ENCODE data around the gene EPHA6.
"Not testable (repeated sequence)": the region's sequence is repeated elsewhere in the genome, so short reads cannot be mapped to it uniquely, and the experiment has no call there.

Gene EPHA6

GRCh38 chr3:97488741-97489140 is 674.3 kb downstream of the EPHA6 start:
- H3K4me3 ChIP-seq (ENCODE audit: low read depth, low read length) = no peak overlapping the region
- in situ Hi-C loops (cut with HindIII; ENCODE audit: low sequenced_read_pairs) = no loop called here
- TF ChIP-seq CTCF (IDR thresholded peaks at IDR 0.05; ENCODE audit: low read depth, low read length) = no peak
- DNase-seq (ENCODE audit: low read depth, low spot score) = no peak

- no peak overlapping the region for H3K4me3 ChIP-seq (ENCODE audit: low read depth, low read length)
- in situ Hi-C loops (cut with HindIII; ENCODE audit: low sequenced_read_pairs) = no loop called here
- DNase-seq (ENCODE audit: low read depth, low spot score) = no peak
- TF ChIP-seq CTCF (IDR thresholded peaks at IDR 0.05; ENCODE audit: low read depth, low read length) = no peak
These were observed 681.5 kb downstream of the EPHA6 start for GRCh38 chr3:97495896-97496295.

GRCh38 chr3:97497138-97497537 is 682.7 kb downstream of the EPHA6 start:
- in situ Hi-C loops (cut with HindIII; ENCODE audit: low sequenced_read_pairs) = no loop called here
- TF ChIP-seq CTCF (IDR thresholded peaks at IDR 0.05; ENCODE audit: low read depth, low read length) = no peak
- no peak for DNase-seq (ENCODE audit: low read depth, low spot score)
- no peak overlapping the region for H3K4me3 ChIP-seq (ENCODE audit: low read depth, low read length)

- DNase-seq (ENCODE audit: low read depth, low spot score) = no peak
- TF ChIP-seq CTCF (IDR thresholded peaks at IDR 0.05; ENCODE audit: low read depth, low read length) = no peak
- no peak overlapping the region for H3K4me3 ChIP-seq (ENCODE audit: low read depth, low read length)
- in situ Hi-C loops (cut with HindIII; ENCODE audit: low sequenced_read_pairs) = no loop called here
These were observed 690.1 kb downstream of the EPHA6 start for GRCh38 chr3:97504463-97504862.

GRCh38 chr3:97510795-97511194 is 696.4 kb downstream of the EPHA6 start:
- in situ Hi-C loops (cut with HindIII; ENCODE audit: low sequenced_read_pairs) = no loop called here
- no peak for TF ChIP-seq CTCF (IDR thresholded peaks at IDR 0.05; ENCODE audit: low read depth, low read length)
- DNase-seq (ENCODE audit: low read depth, low spot score) = no peak
- no peak overlapping the region for H3K4me3 ChIP-seq (ENCODE audit: low read depth, low read length)

GRCh38 chr3:97515076-97515475 is 700.7 kb downstream of the EPHA6 start:
- TF ChIP-seq CTCF (IDR thresholded peaks at IDR 0.05; ENCODE audit: low read depth, low read length) = no peak
- no peak overlapping the region for H3K4me3 ChIP-seq (ENCODE audit: low read depth, low read length)
- no peak for DNase-seq (ENCODE audit: low read depth, low spot score)
- in situ Hi-C loops (cut with HindIII; ENCODE audit: low sequenced_read_pairs) = no loop called here

GRCh38 chr3:97530691-97531090 is 716.3 kb downstream of the EPHA6 start:
- DNase-seq (ENCODE audit: low read depth, low spot score) = no peak
- in situ Hi-C loops (cut with HindIII; ENCODE audit: low sequenced_read_pairs) = no loop called here
- TF ChIP-seq CTCF (IDR thresholded peaks at IDR 0.05; ENCODE audit: low read depth, low read length) = no peak
- H3K4me3 ChIP-seq (ENCODE audit: low read depth, low read length) = no peak overlapping the region

GRCh38 chr3:97547573-97547972 is 733.2 kb downstream of the EPHA6 start:
- in situ Hi-C loops (cut with HindIII; ENCODE audit: low sequenced_read_pairs); H3K4me3 ChIP-seq (ENCODE audit: low read depth, low read length); DNase-seq (ENCODE audit: low read depth, low spot score): not testable (repeated sequence)
